Daoy (cell line): ENCODE results near the gene U2AF1L4. TPM values are rescaled to one million over a fixed set of nuclear protein-coding genes. Genes with fewer than 3 reads are reported as not detected.

Source experiments
- DNase-seq: peaks from one replicate; pipeline ENCODE4 v3.0.0-alpha.2; 2015; ENCODE audit warnings: low read depth
- total RNA-seq: library from RNA; depleted of rRNA; stranded (reverse); fragments of >200 nt; shearing (Covaris generic); gene quantifications from 2 replicates; pipeline ENCODE4 v1.2.3, GENCODE V29; 2014; rRNA removed

Gene U2AF1L4
- total RNA-seq, 1 experiment from 2014 or later, result 16.7 TPM

GRCh38 chr19:35712567-35713505, 32.4 kb downstream of the U2AF1L4 start:
- DNase-seq, result no peak

- peak; percentile 35 for DNase-seq
Measured at GRCh38 chr19:35710784-35711723, 34.2 kb downstream of the U2AF1L4 start.

GRCh38 chr19:35708391-35708790, 36.8 kb downstream of the U2AF1L4 start:
- DNase-seq, result no peak

GRCh38 chr19:35704218-35704617, 41.0 kb downstream of the U2AF1L4 start, which contains the start of gene ZBTB32:
Gene ZBTB32 (plus strand): TSS chr19:35704558. CDS start chr19:35714627, 10,069 bp downstream.
- peak; percentile 71 for DNase-seq

- DNase-seq, result no peak
Measured at GRCh38 chr19:35703343-35703742, 41.9 kb downstream of the U2AF1L4 start.

- DNase-seq, result peak; percentile 99
Measured at GRCh38 chr19:35702223-35703012, 42.8 kb downstream of the U2AF1L4 start.

- no peak for DNase-seq
Measured at GRCh38 chr19:35696835-35697234, 48.4 kb downstream of the U2AF1L4 start.

GRCh38 chr19:35695895-35696422, 49.3 kb downstream of the U2AF1L4 start:
- no peak for DNase-seq

- DNase-seq, result peak; percentile 89
Measured at GRCh38 chr19:35693835-35694599, 51.2 kb downstream of the U2AF1L4 start.

GRCh38 chr19:35693422-35693821, 51.8 kb downstream of the U2AF1L4 start:
- no peak for DNase-seq

Other genes starting within 250 kb of the U2AF1L4 start
- gene DMKN, start 231.8 kb downstream of the U2AF1L4 start, total RNA-seq, result 38.1 and 54.3 TPM in 2 replicates
- 0.11 TPM in 1 of 2 replicates, not detected in the other for gene SBSN, start 217.1 kb downstream of the U2AF1L4 start, total RNA-seq
- gene GAPDHS, start 212.0 kb downstream of the U2AF1L4 start, total RNA-seq, result not detected in 2 replicates
- gene TMEM147, start 199.8 kb downstream of the U2AF1L4 start, total RNA-seq, result 113 and 114 TPM in 2 replicates
- gene ATP4A, start 181.8 kb downstream of the U2AF1L4 start, total RNA-seq, result not detected in 2 replicates
- not detected in 2 replicates for gene PMIS2, start 159.2 kb downstream of the U2AF1L4 start, total RNA-seq
- gene HAUS5, start 132.7 kb downstream of the U2AF1L4 start, total RNA-seq, result 14.9 and 21.3 TPM in 2 replicates
- 129 and 147 TPM in 2 replicates for gene RBM42, start 116.4 kb downstream of the U2AF1L4 start, total RNA-seq
- gene ETV2, start 103.7 kb downstream of the U2AF1L4 start, total RNA-seq, result not detected in 2 replicates
- 460 and 655 TPM in 2 replicates for gene COX6B1, start 97.1 kb downstream of the U2AF1L4 start, total RNA-seq
- gene UPK1A, start 78.9 kb downstream of the U2AF1L4 start, total RNA-seq, result not detected in 2 replicates
- gene ZBTB32, start 40.9 kb downstream of the U2AF1L4 start, total RNA-seq, result 0.06 TPM in 1 of 2 replicates, not detected in the other
- gene KMT2B, start 27.4 kb downstream of the U2AF1L4 start, total RNA-seq, result 6.3 and 18.6 TPM in 2 replicates
- gene IGFLR1, start 3.0 kb downstream of the U2AF1L4 start, total RNA-seq, result 2.8 and 3.9 TPM in 2 replicates
- gene PSENEN, start 233 bp upstream of the U2AF1L4 start, total RNA-seq, result 52.4 and 63.9 TPM in 2 replicates
- gene LIN37, start 3.2 kb upstream of the U2AF1L4 start, total RNA-seq, result 13.3 and 13.8 TPM in 2 replicates
- gene HSPB6, start 11.6 kb upstream of the U2AF1L4 start, total RNA-seq, result 0.06 TPM in 1 of 2 replicates, not detected in the other
- 1.6 and 3.2 TPM in 2 replicates for gene PROSER3, start 12.8 kb upstream of the U2AF1L4 start, total RNA-seq
- 7.0 and 9.0 TPM in 2 replicates for gene ARHGAP33, start 30.1 kb upstream of the U2AF1L4 start, total RNA-seq
- gene PRODH2, start 67.4 kb upstream of the U2AF1L4 start, total RNA-seq, result not detected in 2 replicates
- not detected in 2 replicates for gene NPHS1, start 107.1 kb upstream of the U2AF1L4 start, total RNA-seq
- 0.34 and 0.60 TPM in 2 replicates for gene KIRREL2, start 111.5 kb upstream of the U2AF1L4 start, total RNA-seq
- 2.5 and 6.5 TPM in 2 replicates for gene APLP1, start 123.2 kb upstream of the U2AF1L4 start, total RNA-seq
- 8.5 and 33.9 TPM in 2 replicates for gene NFKBID, start 155.1 kb upstream of the U2AF1L4 start, total RNA-seq
- not detected in 2 replicates for gene HCST, start 157.1 kb upstream of the U2AF1L4 start, total RNA-seq
- not detected in 2 replicates for gene TYROBP, start 162.9 kb upstream of the U2AF1L4 start, total RNA-seq
- 1.2 and 1.4 TPM in 2 replicates for gene LRFN3, start 191.0 kb upstream of the U2AF1L4 start, total RNA-seq
- 44.7 and 49.8 TPM in 2 replicates for gene SDHAF1, start 249.8 kb upstream of the U2AF1L4 start, total RNA-seq